Omental fat pad (tissue), 4 donors: ENCODE data around the gene HOXA1. TPM values are rescaled to one million over a fixed set of nuclear protein-coding genes. Genes with fewer than 3 reads are reported as not detected.

Source experiments
- ATAC-seq: fragments of 150-250 bp; one replicate; pipeline ENCODE4 v1.9.1; 2016; ENCODE audit warnings: mild to moderate bottlenecking, moderate library complexity; ENCODE audit not compliant: low FRiP score
- DNase-seq: peaks from one replicate; pipeline ENCODE4 v3.0.0-alpha.2; 2019; ENCODE audit warnings: low spot score
- CTCF ChIP-seq, 3 donors: fragments of 450-650 bp; IDR thresholded peaks; one replicate each; pipeline ENCODE4 v1.5.1; 2016 to 2017; ENCODE audit warnings: antibody characterized with exemption in 3 of 3, mild to moderate bottlenecking in 3 of 3, moderate library complexity in 2 of 3
- total RNA-seq, 4 donors: library from RNA; depleted of rRNA; stranded (reverse); fragments of >200 nt; gene quantifications; one replicate each; pipeline ENCODE4 v1.1.0, GENCODE V29; 2016

HOXA1 gene
- total RNA-seq, 4 donors from 2014 or later = 0.56 to 0.84 (median 0.77) TPM

GRCh38 chr7:27097686-27098577 lies 2.1 kb upstream of the HOXA1 start:
- no peak for DNase-seq
- no peak for TF ChIP-seq CTCF (IDR thresholded peaks at IDR 0.05)
- no peak for ATAC-seq

- ATAC-seq = peak; percentile 35
- DNase-seq = no peak
- TF ChIP-seq CTCF (IDR thresholded peaks at IDR 0.05) = no peak
Measured at GRCh38 chr7:27096768-27097514, 1.1 kb upstream of the HOXA1 start.

DNA sequence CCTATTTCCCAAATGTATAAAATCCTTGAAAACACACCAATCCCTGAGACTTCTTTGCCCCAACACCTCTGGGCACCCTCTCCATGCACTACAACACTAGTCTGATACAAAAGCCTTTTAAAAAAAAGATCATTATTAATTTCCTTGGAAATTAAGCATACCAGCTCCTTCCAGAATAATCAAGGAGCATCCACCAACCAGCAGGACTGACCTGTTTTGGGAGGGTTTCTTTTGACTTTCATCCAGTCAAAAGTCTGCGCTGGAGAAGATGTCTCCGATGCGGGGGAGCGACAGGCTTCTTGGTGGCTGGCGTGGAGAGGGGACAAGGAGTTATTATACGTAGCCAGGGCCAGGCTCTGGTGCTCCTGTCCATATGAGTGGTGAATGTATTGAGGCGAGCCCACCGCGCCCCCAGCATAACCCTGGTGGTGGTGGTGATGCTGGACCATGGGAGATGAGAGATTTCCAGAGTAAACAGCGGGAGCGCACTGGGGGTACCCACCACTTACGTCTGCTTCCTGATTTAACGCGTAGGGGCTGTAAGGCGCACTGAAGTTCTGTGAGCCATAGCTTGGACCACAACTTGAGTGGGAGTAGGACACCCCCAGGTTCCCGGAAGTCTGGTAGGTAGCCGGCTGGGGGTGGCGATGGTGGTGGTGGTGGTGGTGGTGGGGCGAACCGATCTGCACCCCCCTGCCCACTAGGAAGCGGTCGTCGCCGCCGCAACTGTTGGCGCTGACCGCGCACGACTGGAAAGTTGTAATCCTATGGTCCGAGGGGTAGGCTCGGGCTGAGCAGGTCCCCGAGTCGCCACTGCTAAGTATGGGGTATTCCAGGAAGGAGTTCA lies 527 bp downstream of the HOXA1 start:
- DNase-seq (no peak), ATAC-seq (peak; percentile 11)
- no peak for TF ChIP-seq CTCF (IDR thresholded peaks at IDR 0.05)

GRCh38 chr7:27094304-27095049 lies 1.3 kb downstream of the HOXA1 start:
- no peak for TF ChIP-seq CTCF (IDR thresholded peaks at IDR 0.05)
- ATAC-seq (no peak), DNase-seq (no peak)

DNA sequence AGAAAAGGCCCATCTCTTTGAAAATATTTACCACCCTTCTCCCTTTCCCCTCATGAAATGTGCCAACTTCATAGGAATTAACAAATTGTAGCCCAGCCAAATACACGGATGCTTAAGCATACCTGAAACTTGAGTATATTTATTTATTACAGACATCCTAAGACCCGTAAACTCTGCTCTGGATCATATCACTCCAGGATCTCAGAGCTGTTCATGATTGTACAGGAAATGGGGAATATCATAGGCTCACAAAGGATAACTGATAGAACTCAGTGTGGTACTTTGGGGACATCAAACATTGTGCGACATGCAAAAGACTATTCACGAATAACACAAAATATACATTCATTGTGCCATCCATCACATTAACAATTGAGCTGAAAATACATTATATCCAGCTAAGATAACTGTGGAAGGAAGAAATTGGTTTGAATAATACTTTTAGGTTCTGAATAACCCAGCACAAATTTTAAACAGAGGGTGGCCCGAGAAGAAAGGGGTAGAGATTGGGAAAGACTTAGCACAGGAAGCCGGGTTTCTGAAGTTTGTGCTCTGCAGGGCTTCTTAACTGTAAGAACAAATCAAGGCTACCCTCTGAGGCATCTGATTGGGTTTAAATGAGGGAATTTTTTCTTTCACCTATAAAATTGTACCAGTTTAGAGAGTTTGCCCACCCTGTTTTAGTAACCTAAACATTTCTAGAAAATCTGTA lies 2.5 kb downstream of the HOXA1 start:
- no peak for TF ChIP-seq CTCF (IDR thresholded peaks at IDR 0.05)
- ATAC-seq (no peak), DNase-seq (no peak)

DNA sequence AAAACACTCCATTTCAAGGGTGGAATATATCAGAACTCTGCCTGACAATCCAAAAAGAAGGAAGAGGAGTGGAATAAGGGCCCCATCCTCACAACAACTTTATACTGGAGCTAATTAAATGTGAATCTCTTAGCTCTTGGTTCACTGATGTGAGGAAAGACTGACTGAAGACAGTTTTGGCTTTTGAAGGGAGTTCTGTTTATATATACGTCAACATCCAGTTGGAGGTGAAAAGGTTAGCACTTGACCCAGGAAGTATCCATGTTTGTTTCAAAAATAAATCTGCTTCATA lies 3.0 kb downstream of the HOXA1 start:
- no peak for TF ChIP-seq CTCF (IDR thresholded peaks at IDR 0.05)
- ATAC-seq (no peak), DNase-seq (no peak)
